ENCODE results near the gene ROBO3.

The ROBO3 gene

DNA sequence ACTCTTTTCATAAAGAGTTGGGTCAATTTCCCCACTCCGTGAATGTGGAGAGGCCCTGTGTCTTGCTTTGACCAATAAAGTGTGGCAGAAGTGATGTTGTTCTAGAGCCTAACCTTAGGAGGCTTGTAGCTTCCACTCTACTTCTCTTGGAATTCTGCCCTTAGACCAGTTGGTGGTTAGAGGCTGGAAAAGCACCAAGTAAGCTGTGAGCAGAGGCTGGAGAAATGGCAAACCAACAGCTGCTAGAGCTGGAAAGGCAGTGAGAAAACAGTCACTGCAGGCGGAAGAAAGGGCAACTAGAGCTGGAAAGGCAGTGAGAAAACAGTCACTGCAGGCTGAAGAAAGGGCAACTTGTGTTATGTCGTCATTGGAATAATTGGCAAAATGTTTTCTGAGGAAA is 35.2 kb upstream of the ROBO3 start:
- H3K27ac ChIP-seq (ENCODE audit: extremely low read depth, low read depth, low read length): no peak overlapping the region
- ChIA-PET POLR2A (no interaction called here), CTCF (no interaction called here)
- TF ChIP-seq ZNF777 (tag by site-specific recombination; IDR thresholded peaks at IDR 0.05; ENCODE audit: borderline replicate concordance) (no peak), OSR2 (tag by site-specific recombination; IDR thresholded peaks at IDR 0.05) (no peak), ZNF202 (tag by site-specific recombination; IDR thresholded peaks at IDR 0.05; ENCODE audit: borderline replicate concordance) (no peak)
- TF ChIP-seq, protein P1, sequence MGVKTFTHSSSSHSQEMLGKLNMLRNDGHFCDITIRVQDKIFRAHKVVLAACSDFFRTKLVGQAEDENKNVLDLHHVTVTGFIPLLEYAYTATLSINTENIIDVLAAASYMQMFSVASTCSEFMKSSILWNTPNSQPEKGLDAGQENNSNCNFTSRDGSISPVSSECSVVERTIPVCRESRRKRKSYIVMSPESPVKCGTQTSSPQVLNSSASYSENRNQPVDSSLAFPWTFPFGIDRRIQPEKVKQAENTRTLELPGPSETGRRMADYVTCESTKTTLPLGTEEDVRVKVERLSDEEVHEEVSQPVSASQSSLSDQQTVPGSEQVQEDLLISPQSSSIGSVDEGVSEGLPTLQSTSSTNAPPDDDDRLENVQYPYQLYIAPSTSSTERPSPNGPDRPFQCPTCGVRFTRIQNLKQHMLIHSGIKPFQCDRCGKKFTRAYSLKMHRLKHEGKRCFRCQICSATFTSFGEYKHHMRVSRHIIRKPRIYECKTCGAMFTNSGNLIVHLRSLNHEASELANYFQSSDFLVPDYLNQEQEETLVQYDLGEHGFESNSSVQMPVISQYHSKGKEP (tag by site-specific recombination; IDR thresholded peaks at IDR 0.05): no peak
- no peaks in the 10 kb centered on the region for H3K4me1 ChIP-seq (ENCODE audit: control insufficient read depth, insufficient read depth, low read length)
- no peak overlapping the region for H3K4me3 ChIP-seq (ENCODE audit: low read depth, low read length)
- H3K36me3 ChIP-seq (ENCODE audit: control insufficient read depth in 2 of 2, insufficient read depth in 1 of 2, low read length in 2 of 2): no peaks in the 10 kb centered on the region
- H3K9me3 ChIP-seq (ENCODE audit: control insufficient read depth, insufficient read depth, low read depth, low read length): no peaks in the 10 kb centered on the region

DNA sequence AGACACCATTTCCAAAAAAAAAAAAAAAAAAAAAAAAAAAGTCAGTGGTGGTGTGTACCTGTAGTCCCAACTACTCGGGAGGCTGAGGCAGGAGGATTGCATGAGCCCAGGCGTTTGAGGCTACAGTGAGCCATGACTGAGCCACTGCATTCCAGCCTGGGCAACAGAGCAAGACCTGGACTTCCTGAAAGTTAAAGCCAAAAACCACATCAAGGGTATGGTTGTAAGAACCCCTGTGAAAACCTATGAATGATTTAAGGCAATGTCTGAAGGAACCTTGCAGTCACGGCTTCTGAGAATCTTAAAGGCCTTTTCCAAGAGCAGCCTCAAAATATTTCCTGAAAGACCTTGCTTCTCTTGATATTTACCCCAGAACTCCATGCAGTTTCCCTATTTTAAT is 34.5 kb upstream of the ROBO3 start:
- H3K27ac ChIP-seq (ENCODE audit: extremely low read depth, low read depth, low read length): no peak overlapping the region
- TF ChIP-seq, protein P2, sequence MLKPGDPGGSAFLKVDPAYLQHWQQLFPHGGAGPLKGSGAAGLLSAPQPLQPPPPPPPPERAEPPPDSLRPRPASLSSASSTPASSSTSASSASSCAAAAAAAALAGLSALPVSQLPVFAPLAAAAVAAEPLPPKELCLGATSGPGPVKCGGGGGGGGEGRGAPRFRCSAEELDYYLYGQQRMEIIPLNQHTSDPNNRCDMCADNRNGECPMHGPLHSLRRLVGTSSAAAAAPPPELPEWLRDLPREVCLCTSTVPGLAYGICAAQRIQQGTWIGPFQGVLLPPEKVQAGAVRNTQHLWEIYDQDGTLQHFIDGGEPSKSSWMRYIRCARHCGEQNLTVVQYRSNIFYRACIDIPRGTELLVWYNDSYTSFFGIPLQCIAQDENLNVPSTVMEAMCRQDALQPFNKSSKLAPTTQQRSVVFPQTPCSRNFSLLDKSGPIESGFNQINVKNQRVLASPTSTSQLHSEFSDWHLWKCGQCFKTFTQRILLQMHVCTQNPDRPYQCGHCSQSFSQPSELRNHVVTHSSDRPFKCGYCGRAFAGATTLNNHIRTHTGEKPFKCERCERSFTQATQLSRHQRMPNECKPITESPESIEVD (tag by site-specific recombination; IDR thresholded peaks at IDR 0.05): no peak
- TF ChIP-seq TRIM28 (IDR thresholded peaks at IDR 0.05; ENCODE audit: borderline replicate concordance, low read length): no peak
- no peaks in the 10 kb centered on the region for H3K4me1 ChIP-seq (ENCODE audit: control insufficient read depth, insufficient read depth, low read length)
- ChIA-PET CTCF (interaction anchor here (1.0 to 4.4 kb wide), 2 partner anchors 162 to 187 kb away, joined by 3 to 23 read pairs; no protein-coding TSS in a partner anchor), POLR2A (no interaction called here)
- H3K4me3 ChIP-seq (ENCODE audit: low read depth, low read length): no peak overlapping the region
- H3K9me3 ChIP-seq (ENCODE audit: control insufficient read depth, insufficient read depth, low read depth, low read length): no peaks in the 10 kb centered on the region
- H3K36me3 ChIP-seq (ENCODE audit: control insufficient read depth in 2 of 2, insufficient read depth in 1 of 2, low read length in 2 of 2): no peaks in the 10 kb centered on the region

DNA sequence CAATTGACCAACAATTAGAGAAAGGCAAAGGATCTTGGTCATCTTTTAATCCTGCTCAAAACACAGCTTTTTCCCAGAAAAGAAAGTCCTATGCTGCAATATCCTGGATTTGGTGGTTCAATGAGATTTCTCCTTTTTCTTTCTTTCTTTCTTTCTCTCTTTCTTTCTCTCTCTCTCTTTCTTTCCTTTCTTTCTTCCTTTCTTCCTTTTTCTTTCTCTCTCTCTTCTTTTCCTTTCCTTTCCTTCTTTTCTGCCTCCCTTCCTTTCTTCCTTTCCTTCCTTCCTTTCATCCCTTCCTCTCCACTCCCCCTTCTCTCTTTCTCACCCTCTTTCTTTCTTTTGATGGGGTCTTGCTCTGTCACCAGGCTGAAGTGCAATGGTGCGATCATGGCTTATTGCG is 33.3 kb upstream of the ROBO3 start:
- ChIA-PET CTCF (interaction anchor here (1.0 to 4.4 kb wide), 3 partner anchors 44 to 188 kb away, joined by 3 to 23 read pairs (median 6); no protein-coding TSS in a partner anchor), POLR2A (no interaction called here)
- TF ChIP-seq ZNF544 (tag by site-specific recombination; IDR thresholded peaks at IDR 0.05) (no peak), PRDM1 (tag by site-specific recombination; IDR thresholded peaks at IDR 0.05) (peak; percentile 79), TCF7L2 (IDR thresholded peaks at IDR 0.05; ENCODE audit: borderline replicate concordance, low read depth, low read length) (no peak), GLI4 (tag by site-specific recombination; IDR thresholded peaks at IDR 0.05) (no peak), ZNF366 (tag by site-specific recombination; conservative IDR thresholded peaks at IDR 0.05) (peak; percentile 81; the same call in 1 of the 2 replicates), SETDB1 (IDR thresholded peaks at IDR 0.05; ENCODE audit: insufficient read length, low read length) (no peak)
- TF ChIP-seq, protein P3, sequence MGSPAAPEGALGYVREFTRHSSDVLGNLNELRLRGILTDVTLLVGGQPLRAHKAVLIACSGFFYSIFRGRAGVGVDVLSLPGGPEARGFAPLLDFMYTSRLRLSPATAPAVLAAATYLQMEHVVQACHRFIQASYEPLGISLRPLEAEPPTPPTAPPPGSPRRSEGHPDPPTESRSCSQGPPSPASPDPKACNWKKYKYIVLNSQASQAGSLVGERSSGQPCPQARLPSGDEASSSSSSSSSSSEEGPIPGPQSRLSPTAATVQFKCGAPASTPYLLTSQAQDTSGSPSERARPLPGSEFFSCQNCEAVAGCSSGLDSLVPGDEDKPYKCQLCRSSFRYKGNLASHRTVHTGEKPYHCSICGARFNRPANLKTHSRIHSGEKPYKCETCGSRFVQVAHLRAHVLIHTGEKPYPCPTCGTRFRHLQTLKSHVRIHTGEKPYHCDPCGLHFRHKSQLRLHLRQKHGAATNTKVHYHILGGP (tag by site-specific recombination; IDR thresholded peaks at IDR 0.05): no peak
- TF ChIP-seq, protein P4, sequence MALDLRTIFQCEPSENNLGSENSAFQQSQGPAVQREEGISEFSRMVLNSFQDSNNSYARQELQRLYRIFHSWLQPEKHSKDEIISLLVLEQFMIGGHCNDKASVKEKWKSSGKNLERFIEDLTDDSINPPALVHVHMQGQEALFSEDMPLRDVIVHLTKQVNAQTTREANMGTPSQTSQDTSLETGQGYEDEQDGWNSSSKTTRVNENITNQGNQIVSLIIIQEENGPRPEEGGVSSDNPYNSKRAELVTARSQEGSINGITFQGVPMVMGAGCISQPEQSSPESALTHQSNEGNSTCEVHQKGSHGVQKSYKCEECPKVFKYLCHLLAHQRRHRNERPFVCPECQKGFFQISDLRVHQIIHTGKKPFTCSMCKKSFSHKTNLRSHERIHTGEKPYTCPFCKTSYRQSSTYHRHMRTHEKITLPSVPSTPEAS (tag by site-specific recombination; IDR thresholded peaks at IDR 0.05): no peak

More for the DNA sequence above, 33.3 kb upstream of the ROBO3 start:
- H3K9me3 ChIP-seq (ENCODE audit: control insufficient read depth, insufficient read depth, low read depth, low read length): no peaks in the 10 kb centered on the region
- no peaks in the 10 kb centered on the region for H3K36me3 ChIP-seq (ENCODE audit: control insufficient read depth in 2 of 2, insufficient read depth in 1 of 2, low read length in 2 of 2)
- no peak overlapping the region for H3K27ac ChIP-seq (ENCODE audit: extremely low read depth, low read depth, low read length)
- no peak overlapping the region for H3K4me3 ChIP-seq (ENCODE audit: low read depth, low read length)
- H3K4me1 ChIP-seq (ENCODE audit: control insufficient read depth, insufficient read depth, low read length): no peaks in the 10 kb centered on the region
